SK-N-MC (cell line): ENCODE data around the gene TNFRSF1A.

Source experiments
- EZH2 ChIP-seq: fragments of 200-600 bp; sonication (generic); IDR thresholded peaks from one replicate; pipeline ENCODE4 v1.6.1; 2017; ENCODE audit warnings: antibody characterized with exemption
- POLR2AphosphoS5 ChIP-seq: IDR thresholded peaks from 2 replicates; pipeline ENCODE4 v1.6.1; 2012; ENCODE audit warnings: mild to moderate bottlenecking, low read depth, low read length, borderline replicate concordance

GRCh38 chr12:6329703-6330064 is 12.2 kb downstream of the TNFRSF1A start:
- TF ChIP-seq EZH2: no peak
- no peak for TF ChIP-seq POLR2AphosphoS5
